SK-N-MC (cell line): ENCODE measurements around the gene MT1H.

Experiments used
- DNase-seq: peaks from one replicate; pipeline ENCODE4 v3.0.0-alpha.2; 2011; ENCODE audit warnings: low read depth, low spot score
- H3K27ac ChIP-seq: fragments of 200-600 bp; sonication (generic); 2 replicates; pipeline ENCODE4 v1.5.1; 2016; ENCODE audit warnings: mixed run types
- H3K36me3 ChIP-seq: fragments of 200-600 bp; sonication (generic); 2 replicates; pipeline ENCODE4 v1.6.1; 2017; ENCODE audit warnings: antibody characterized with exemption, low read length, mixed read lengths; ENCODE audit not compliant: insufficient read depth
- H3K4me3 ChIP-seq: fragments of 200-600 bp; sonication (generic); 2 replicates; pipeline ENCODE4 v1.5.1; 2016
- H3K9ac ChIP-seq: fragments of 200-600 bp; sonication (generic); 2 replicates; pipeline ENCODE4 v1.8.0; 2017; ENCODE audit warnings: mixed run types, mixed read lengths; ENCODE audit not compliant: insufficient read length
- H3K9me3 ChIP-seq: fragments of 200-600 bp; sonication (generic); 2 replicates; pipeline ENCODE4 v1.6.1; 2017; ENCODE audit warnings: low read depth, mild to moderate bottlenecking, antibody characterized with exemption, low read length, moderate library complexity, mixed read lengths
- EZH2 ChIP-seq: fragments of 200-600 bp; sonication (generic); IDR thresholded peaks from one replicate; pipeline ENCODE4 v1.6.1; 2017; ENCODE audit warnings: antibody characterized with exemption
- FOXP2 ChIP-seq: optimal IDR thresholded peaks from 2 replicates; pipeline ENCODE3; 2011; ENCODE audit warnings: mild to moderate bottlenecking, moderate library complexity; ENCODE audit not compliant: insufficient read depth; ENCODE audit errors: extremely low read length, control extremely low read depth
- POLR2AphosphoS5 ChIP-seq: IDR thresholded peaks from 2 replicates; pipeline ENCODE4 v1.6.1; 2012; ENCODE audit warnings: mild to moderate bottlenecking, low read depth, low read length, borderline replicate concordance

MT1H gene

DNA sequence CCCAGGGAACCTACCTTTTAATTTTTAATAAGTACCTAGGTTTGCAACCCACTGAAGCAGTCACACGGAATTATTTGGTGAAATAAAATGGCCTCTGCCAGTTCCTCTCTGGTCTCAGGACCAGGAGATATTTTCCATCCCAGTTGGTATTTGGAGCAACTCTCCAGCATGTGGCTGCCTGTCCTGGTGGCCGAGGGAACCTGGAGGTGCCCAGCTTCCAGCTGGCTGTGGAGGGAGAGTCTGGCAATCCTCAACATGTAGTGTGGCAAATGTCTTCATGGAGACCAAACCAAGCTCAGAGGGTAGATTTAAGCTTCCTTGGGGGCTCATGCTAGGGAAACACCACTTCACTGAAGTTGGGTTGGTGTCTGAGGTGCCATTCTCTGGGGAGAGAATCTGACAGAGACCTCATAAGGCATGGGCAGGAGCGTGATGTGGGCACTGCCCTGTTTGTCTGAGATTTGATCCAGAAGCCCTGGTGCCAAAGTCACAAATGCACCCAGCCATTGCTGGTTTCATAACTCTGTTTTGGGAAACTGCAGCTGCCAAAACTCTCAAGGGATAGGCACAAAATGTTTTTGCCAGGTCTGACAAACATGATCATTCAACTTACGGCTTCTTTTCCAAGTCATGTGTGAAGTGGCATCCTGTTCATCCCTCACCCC is 15.4 kb downstream of the MT1H start:
- TF ChIP-seq EZH2 (no peak), FOXP2 (no peak), POLR2AphosphoS5 (no peak)
- H3K27ac ChIP-seq = no peak overlapping the region
- no peak overlapping the region for H3K9ac ChIP-seq
- H3K36me3 ChIP-seq = no peaks in the 10 kb centered on the region
- no peak overlapping the region for H3K4me3 ChIP-seq
- DNase-seq = no peak
- no peaks in the 10 kb centered on the region for H3K9me3 ChIP-seq

DNA sequence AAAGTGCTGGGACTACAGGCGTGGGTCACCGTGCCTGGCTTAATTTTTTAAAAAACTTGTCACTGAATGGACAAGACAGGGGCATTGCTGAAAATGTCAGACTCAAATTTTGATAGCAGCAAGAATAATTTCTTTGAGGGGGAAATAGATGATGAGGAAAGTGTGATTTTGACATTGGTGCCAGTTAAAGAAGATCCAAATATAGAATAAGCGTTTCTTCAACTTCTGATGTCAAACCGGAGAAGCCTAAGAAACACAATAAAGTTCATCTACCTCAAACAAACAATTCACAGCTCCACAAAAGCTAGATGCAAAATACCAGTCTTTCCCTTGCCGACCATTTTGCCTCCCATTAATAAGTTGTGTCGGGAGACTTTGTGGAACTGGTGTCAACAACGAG is 17.1 kb downstream of the MT1H start:
- H3K36me3 ChIP-seq = no peaks in the 10 kb centered on the region

DNA sequence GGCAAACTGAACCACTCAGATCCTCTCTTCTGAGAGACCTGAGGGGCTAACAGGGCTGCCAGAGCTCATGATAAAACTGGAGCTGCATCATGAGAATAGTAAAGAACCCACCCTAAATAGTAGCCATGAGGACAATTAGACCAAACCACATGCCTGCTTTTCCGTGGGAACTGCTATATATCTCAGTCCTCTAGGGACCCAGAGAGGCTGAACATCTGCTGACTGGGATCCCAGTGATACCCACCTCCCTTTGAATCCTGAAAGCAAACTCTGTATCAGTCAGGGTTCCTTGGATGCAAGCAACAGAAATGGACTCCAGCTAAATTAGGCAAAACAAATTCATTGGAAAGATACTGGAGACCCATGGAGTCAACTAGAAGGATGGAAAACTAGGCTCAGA is 19.1 kb downstream of the MT1H start:
- no peak overlapping the region for H3K27ac ChIP-seq
- no peak for DNase-seq
- TF ChIP-seq POLR2AphosphoS5 = no peak
- no peak for TF ChIP-seq EZH2
- H3K36me3 ChIP-seq = no peaks in the 10 kb centered on the region
- no peak overlapping the region for H3K9ac ChIP-seq
- H3K9me3 ChIP-seq = no peaks in the 10 kb centered on the region
- no peak overlapping the region for H3K4me3 ChIP-seq

More for the DNA sequence above, 17.1 kb downstream of the MT1H start:
- H3K9ac ChIP-seq = no peak overlapping the region
- H3K9me3 ChIP-seq = no peaks in the 10 kb centered on the region
- no peak overlapping the region for H3K27ac ChIP-seq
- no peak for DNase-seq
- TF ChIP-seq EZH2 = no peak
- no peak overlapping the region for H3K4me3 ChIP-seq

DNA sequence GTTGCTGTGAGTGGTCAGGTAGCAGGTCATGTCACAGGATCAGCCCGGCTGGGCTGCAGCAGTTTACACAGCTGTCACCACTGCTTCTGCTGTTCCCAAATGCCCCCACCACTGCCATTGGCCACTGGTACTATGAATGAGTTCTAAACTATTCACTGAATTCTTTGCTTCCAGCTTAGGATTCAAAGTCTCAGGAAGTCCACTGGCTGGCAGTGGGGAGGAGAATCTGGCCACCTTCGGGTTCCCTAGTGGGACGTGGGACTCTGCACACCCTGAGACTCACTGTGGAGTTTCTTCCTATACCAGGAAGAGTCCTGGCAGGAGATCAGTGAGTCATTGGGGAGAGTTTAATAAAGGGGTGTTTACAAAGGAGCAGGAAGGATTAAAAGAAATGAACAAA is 19.6 kb downstream of the MT1H start:
- TF ChIP-seq EZH2 = no peak
- no peak for TF ChIP-seq FOXP2
- TF ChIP-seq POLR2AphosphoS5 = no peak
- H3K9ac ChIP-seq = no peak overlapping the region
- no peak overlapping the region for H3K4me3 ChIP-seq
- no peak for DNase-seq
- H3K9me3 ChIP-seq = no peaks in the 10 kb centered on the region
- H3K36me3 ChIP-seq = no peaks in the 10 kb centered on the region
- H3K27ac ChIP-seq = no peak overlapping the region

DNA sequence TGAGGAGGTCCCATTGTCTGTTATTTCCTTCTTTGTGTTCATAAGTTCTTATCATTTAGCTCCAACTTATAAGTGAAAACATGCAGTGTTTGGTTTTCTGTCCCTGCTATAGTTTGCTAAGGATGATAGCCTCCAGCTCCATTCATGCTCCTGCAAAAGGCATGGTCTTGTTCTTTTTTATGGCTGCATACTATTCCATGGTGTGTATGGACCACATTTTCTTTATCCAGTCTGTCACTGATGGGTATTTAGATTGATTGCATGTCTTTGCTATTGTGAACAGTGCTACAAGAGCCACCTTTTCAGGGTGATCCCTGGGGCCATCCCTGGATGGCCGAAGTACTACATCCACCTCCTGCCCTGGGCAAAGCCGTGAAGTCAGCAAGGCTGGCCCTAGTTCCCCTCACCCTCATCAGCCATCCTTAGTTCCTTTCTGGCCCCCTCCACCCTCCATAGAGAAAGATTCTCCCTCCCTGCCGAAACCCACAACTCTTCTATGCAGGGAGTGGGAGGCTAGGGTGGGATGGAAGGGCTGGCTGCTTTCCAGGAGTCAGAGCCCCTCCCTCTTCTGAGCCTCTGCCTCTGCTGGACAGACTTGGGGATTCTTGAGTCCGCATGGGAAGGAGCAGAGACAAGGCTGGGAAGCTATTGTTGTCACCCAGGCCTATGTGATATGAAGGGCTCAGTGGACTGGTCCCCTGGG is 21.0 kb downstream of the MT1H start:
- DNase-seq = no peak
- no peak overlapping the region for H3K4me3 ChIP-seq
- H3K9me3 ChIP-seq = no peaks in the 10 kb centered on the region
- H3K9ac ChIP-seq = no peak overlapping the region
- no peaks in the 10 kb centered on the region for H3K36me3 ChIP-seq
- no peak overlapping the region for H3K27ac ChIP-seq
- TF ChIP-seq POLR2AphosphoS5 (no peak), EZH2 (no peak), FOXP2 (no peak)

DNA sequence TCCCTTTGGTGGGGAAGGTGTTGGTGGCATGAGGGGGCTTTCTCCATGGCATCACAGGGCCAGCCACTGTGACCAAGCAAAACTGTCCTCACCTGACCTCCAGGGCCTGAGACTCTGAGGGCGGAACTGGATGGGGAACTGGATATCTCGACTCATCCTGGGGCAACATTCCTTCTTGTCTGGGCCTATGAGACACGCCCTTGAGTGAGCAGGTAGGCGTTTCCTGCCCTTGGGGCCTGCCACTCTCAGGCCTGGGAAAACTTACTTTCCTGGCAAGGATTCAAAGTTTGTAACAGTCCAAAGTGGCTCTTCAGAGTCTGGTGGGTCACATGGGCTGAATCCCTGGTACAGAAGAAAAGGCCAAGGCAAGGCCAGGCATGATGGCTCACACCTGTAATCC is 22.3 kb downstream of the MT1H start:
- H3K9ac ChIP-seq = no peak overlapping the region
- no peak for DNase-seq
- no peaks in the 10 kb centered on the region for H3K36me3 ChIP-seq
- H3K4me3 ChIP-seq = no peak overlapping the region
- TF ChIP-seq POLR2AphosphoS5 (no peak), FOXP2 (no peak), EZH2 (no peak)
- H3K9me3 ChIP-seq = no peaks in the 10 kb centered on the region
- H3K27ac ChIP-seq = no peak overlapping the region

DNA sequence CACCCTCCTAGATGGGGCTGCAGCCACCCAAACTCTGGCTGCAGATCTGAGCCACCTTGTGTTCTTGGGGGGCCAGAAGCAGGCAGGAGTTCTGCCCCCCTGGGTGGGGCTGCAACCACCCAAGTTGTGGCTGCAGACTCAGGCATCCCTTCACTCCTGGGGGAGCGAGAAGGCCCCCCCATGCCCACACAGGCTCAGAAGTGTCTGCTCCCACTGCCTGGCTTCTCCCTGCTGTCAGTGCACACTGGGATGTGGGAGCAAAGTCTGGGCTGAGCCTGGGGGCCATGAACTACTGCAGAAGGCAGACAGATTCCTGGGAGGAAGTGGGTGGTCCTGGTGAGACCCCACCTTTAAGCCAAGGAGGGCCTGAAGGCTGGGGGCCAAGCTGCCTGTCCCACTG is 25.6 kb downstream of the MT1H start:
- no peak for DNase-seq
- Histone ChIP-seq H3K9me3 (no peaks in the 10 kb centered on the region), H3K4me3 (no peak overlapping the region), H3K36me3 (no peaks in the 10 kb centered on the region), H3K9ac (no peak overlapping the region), H3K27ac (no peak overlapping the region)
- TF ChIP-seq FOXP2 (no peak), EZH2 (no peak), POLR2AphosphoS5 (no peak)

DNA sequence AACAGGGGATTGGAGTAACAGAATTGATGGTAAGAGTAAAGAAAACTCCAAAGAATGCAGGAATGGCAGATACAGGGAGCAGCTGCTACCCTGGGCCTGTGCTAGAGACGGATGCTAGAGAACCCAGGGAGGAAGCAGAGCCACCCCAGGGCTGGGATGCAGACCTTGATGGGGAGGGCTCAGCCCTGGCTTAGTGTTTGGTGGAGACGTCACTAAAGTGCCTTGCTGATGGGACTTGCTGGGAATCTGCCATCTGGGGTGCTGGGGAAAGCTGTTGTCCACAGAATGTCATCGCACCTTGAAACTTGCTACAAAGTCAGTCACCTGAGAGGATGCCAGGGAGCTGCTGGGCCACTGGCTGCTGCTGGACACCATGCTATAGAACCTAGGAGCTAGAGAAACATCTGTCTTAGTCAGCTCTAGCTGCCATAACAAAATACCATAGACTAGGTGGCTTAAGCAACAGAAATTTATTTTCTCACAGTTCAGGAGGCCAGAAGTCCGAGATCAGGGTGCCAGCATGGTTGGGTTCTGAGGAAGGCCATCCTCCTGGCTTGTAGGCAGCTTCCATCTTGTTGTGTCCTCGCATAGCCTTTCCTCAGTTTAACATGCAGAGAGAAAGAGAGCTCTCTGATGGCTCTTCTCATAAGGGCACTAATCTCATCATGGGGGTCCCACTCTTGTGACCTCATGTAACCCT is 28.0 kb downstream of the MT1H start:
- H3K4me3 ChIP-seq = no peak overlapping the region
- H3K36me3 ChIP-seq = no peaks in the 10 kb centered on the region
- TF ChIP-seq FOXP2 (no peak), POLR2AphosphoS5 (no peak)
- no peaks in the 10 kb centered on the region for H3K9me3 ChIP-seq
- no peak overlapping the region for H3K9ac ChIP-seq
- H3K27ac ChIP-seq = no peak overlapping the region
- DNase-seq = no peak
